NCI-H524 treated with DMSO at 0.1 percent for 48 hours (cell line): ENCODE results near the gene ALPL.
"Not testable (repeated sequence)": the region's sequence is repeated elsewhere in the genome, so short reads cannot be mapped to it uniquely, and the experiment has no call there.

Experiments
- DNase-seq: peaks from one replicate; lab custom pipeline; 2025; lab: John Stamatoyannopoulos, UW

ALPL gene

GRCh38 chr1:21507511-21508270, 1.5 kb upstream of the ALPL start:
- no peak for DNase-seq

- DNase-seq: no peak
These were observed 458 bp upstream of the ALPL start for GRCh38 chr1:21508580-21509350.

GRCh38 chr1:21510113-21510493, 880 bp downstream of the ALPL start:
- DNase-seq: no peak

- DNase-seq: no peak
These were observed 1.8 kb downstream of the ALPL start for GRCh38 chr1:21510885-21511578.

GRCh38 chr1:21511579-21512522, 2.6 kb downstream of the ALPL start:
- no peak for DNase-seq

GRCh38 chr1:21514245-21514644, 5.0 kb downstream of the ALPL start:
- DNase-seq: no peak

GRCh38 chr1:21517161-21517589, 8.0 kb downstream of the ALPL start:
- DNase-seq: no peak

GRCh38 chr1:21517660-21518480, 8.6 kb downstream of the ALPL start:
- DNase-seq: no peak

GRCh38 chr1:21518774-21519455, 9.7 kb downstream of the ALPL start:
- no peak for DNase-seq

- DNase-seq: not testable (repeated sequence)
These were observed 10.4 kb downstream of the ALPL start for GRCh38 chr1:21519486-21520070.

- peak; percentile 55 for DNase-seq
These were observed 11.9 kb downstream of the ALPL start for GRCh38 chr1:21520899-21521716.

- DNase-seq: no peak
These were observed 12.5 kb downstream of the ALPL start for GRCh38 chr1:21521717-21522060.

GRCh38 chr1:21522525-21523038, 13.4 kb downstream of the ALPL start:
- no peak for DNase-seq

GRCh38 chr1:21523297-21523813, 14.1 kb downstream of the ALPL start:
- DNase-seq: no peak

GRCh38 chr1:21524220-21524619, 15.0 kb downstream of the ALPL start:
- DNase-seq: no peak

GRCh38 chr1:21524686-21525339, 15.6 kb downstream of the ALPL start:
- no peak for DNase-seq

GRCh38 chr1:21525340-21525717, 16.1 kb downstream of the ALPL start:
- DNase-seq: no peak

- DNase-seq: no peak
These were observed 17.2 kb downstream of the ALPL start for GRCh38 chr1:21526441-21526840.
